ENCODE data around the gene SKA1.

DNA sequence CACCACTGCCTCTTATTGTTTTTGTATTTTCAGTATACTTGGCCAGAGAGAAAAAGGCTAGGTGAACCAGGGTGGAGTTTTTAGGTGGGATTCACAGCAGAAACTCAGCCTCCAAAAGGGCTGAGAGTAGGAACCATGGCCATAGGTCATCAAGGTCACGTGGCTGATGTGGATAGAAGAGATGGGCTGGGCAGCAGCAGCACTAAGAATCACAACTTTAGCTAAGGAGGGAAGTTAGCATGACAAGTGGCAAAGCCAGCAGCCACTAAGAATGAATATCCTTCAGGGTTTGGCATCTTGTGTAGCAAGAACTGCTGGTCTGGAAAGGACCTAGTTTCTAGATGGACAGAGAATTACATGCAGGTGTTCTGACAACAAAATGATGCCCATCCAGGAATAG is 43.2 kb upstream of the SKA1 start:
- TF ChIP-seq GATA2 (IDR thresholded peaks at IDR 0.05; ENCODE audit: low read depth, low read length) (no peak), GATA3 (IDR thresholded peaks at IDR 0.05; ENCODE audit: low read depth, low read length) (no peak)
